ENCODE results near the gene CAV2. TPM values are rescaled to one million over a fixed set of nuclear protein-coding genes. Genes with fewer than 3 reads are reported as not detected.

CAV2 gene
- total and polyA plus RNA-seq, 2 of the 13 experiments (the other 11 are each of a cell fraction or from before 2014, with no cell fraction given) = 0.09 to 0.18 TPM

- H3K27ac ChIP-seq (ENCODE audit: extremely low read length, insufficient read depth, low read length) = no peak overlapping the region
- CTCF ChIA-PET (ENCODE audit: low intra/inter-chr PET ratio, low total read pairs) = no interaction called here
- in situ Hi-C loops (cut with HindIII; ENCODE audit: extremely low pct_ligation_motif_present, low pct_unique_long_range_greater_than_20kb) = no loop called here
- no peak for ATAC-seq
- no peak overlapping the region for H3K4me2 ChIP-seq (ENCODE audit: low read depth, low read length)
- H3K4me3 ChIP-seq (replicated peaks in 1 of 3; ENCODE audit: insufficient read depth in 1 of 3, low read depth in 2 of 3, low read length in 3 of 3) = no peak overlapping the region
- H3K36me3 ChIP-seq (replicated peaks in 1 of 2; ENCODE audit: control insufficient read depth in 1 of 2, insufficient read depth in 2 of 2, low read length in 2 of 2) = no peaks in the 10 kb centered on the region
- H3K27me3 ChIP-seq (ENCODE audit: control insufficient read depth in 1 of 2, insufficient read depth in 2 of 2, low read length in 2 of 2) = peaks cover 2 to 23% of the 10 kb centered on the region in 2 experiments
- TF ChIP-seq AKAP8 (CRISPR knock-in tag; IDR thresholded peaks at IDR 0.05) (no peak), HMG20A (CRISPR knock-in tag; IDR thresholded peaks at IDR 0.05; ENCODE audit: borderline replicate concordance) (no peak), ZNF503 (CRISPR knock-in tag; IDR thresholded peaks at IDR 0.05) (no peak), MLLT10 (CRISPR knock-in tag; IDR thresholded peaks at IDR 0.05) (no peak), ZNF776 (CRISPR knock-in tag; IDR thresholded peaks at IDR 0.05) (no peak), HNRNPK (IDR thresholded peaks at IDR 0.05; ENCODE audit: low read depth, low read length, poor library complexity, severe bottlenecking) (no peak), NFRKB (IDR thresholded peaks at IDR 0.05) (no peak), RXRB (CRISPR knock-in tag; IDR thresholded peaks at IDR 0.05; ENCODE audit: borderline replicate concordance) (no peak), HIVEP1 (CRISPR knock-in tag; IDR thresholded peaks at IDR 0.05) (no peak), FLYWCH1 (CRISPR knock-in tag; IDR thresholded peaks at IDR 0.05) (no peak)
- H3K79me2 ChIP-seq (ENCODE audit: insufficient read depth, low read length) = no peaks in the 10 kb centered on the region
- POLR2A ChIA-PET = no interaction called here
- H3K9me3 ChIP-seq (ENCODE audit: low read length) = no peaks in the 10 kb centered on the region
- 3% methylated on average over 1 of the region's 1 CpG for WGBS (ENCODE audit: low lambda C conversion rate)
- H4K20me1 ChIP-seq (ENCODE audit: insufficient read depth, low read length) = no peaks in the 10 kb centered on the region
- no peak for DNase-seq (ENCODE audit: low spot score)
- H2AFZ ChIP-seq (ENCODE audit: low read length) = no peak overlapping the region
- no peak for FAIRE-seq
- H3K9ac ChIP-seq (ENCODE audit: insufficient read depth, low read depth, low read length) = no peak overlapping the region
- no TSS peak for BruUV-seq (replicated peaks)
- intact Hi-C loops (cut with micrococcal nuclease; ENCODE audit: unreplicated experiment) = no loop called here
- peaks cover 10% of the 10 kb centered on the region; the same call in 1 of the 2 replicates for H3K4me1 ChIP-seq (ENCODE audit: insufficient read depth, low read length)
Observed at GRCh38 chr7:116497708-116498107, 1.8 kb upstream of the CAV2 start.

Measured in HepG2 (cell line).